ENCODE results near the gene ZPR1.

- no peak for TF ChIP-seq CTCF (IDR thresholded peaks at IDR 0.05)
- TF ChIP-seq POLR2AphosphoS5 (IDR thresholded peaks at IDR 0.05), result no peak
Measured at GRCh38 chr11:116727990-116728389, 59.8 kb downstream of the ZPR1 start.
